IMR-90 (cell line): ENCODE data around the gene ZNF23.

Experiments
- CTCF ChIP-seq: conservative IDR thresholded peaks from 2 replicates; pipeline ENCODE4 v1.5.1; 2012; ENCODE audit warnings: mild to moderate bottlenecking, low read depth, low read length, improper control_type of control experiment
- ELK1 ChIP-seq: fragments of 150-350 bp; IDR thresholded peaks from 2 replicates; pipeline ENCODE4 v1.6.1; 2016; ENCODE audit warnings: low read depth, mild to moderate bottlenecking, low read length, moderate library complexity, borderline replicate concordance
- MAFK ChIP-seq: IDR thresholded peaks from 2 replicates; pipeline ENCODE4 v1.6.1; 2012; ENCODE audit warnings: low read depth, low read length, improper control_type of control experiment
- MAZ ChIP-seq: IDR thresholded peaks from 2 replicates; pipeline ENCODE4 v1.6.1; 2012; ENCODE audit warnings: low read depth, mild to moderate bottlenecking, low read length, improper control_type of control experiment, moderate library complexity, borderline replicate concordance
- MXI1 ChIP-seq: IDR thresholded peaks from 2 replicates; pipeline ENCODE4 v1.6.1; 2012; ENCODE audit warnings: low read depth, mild to moderate bottlenecking, low read length, moderate library complexity, borderline replicate concordance
- NFE2L2 ChIP-seq: fragments of 150-350 bp; IDR thresholded peaks from 2 replicates; pipeline ENCODE4 v1.6.1; 2016; ENCODE audit warnings: low read depth, mild to moderate bottlenecking, low read length
- POLR2A ChIP-seq: IDR thresholded peaks from 2 replicates; pipeline ENCODE4 v1.6.1; 2012; ENCODE audit warnings: mild to moderate bottlenecking, low read depth, low read length
- RAD21 ChIP-seq: IDR thresholded peaks from 2 replicates; pipeline ENCODE4 v1.6.1; 2012; ENCODE audit warnings: low read length, improper control_type of control experiment
- RCOR1 ChIP-seq: IDR thresholded peaks from 2 replicates; pipeline ENCODE4 v1.6.1; 2012; ENCODE audit warnings: mild to moderate bottlenecking, low read length, improper control_type of control experiment; ENCODE audit not compliant: insufficient replicate concordance
- RFX5 ChIP-seq: IDR thresholded peaks from 2 replicates; pipeline ENCODE4 v1.8.0; 2012; ENCODE audit warnings: low read depth, mild to moderate bottlenecking, low read length, moderate library complexity
- SMC3 ChIP-seq: fragments of 150-350 bp; IDR thresholded peaks from 2 replicates; pipeline ENCODE4 v1.6.1; 2016; ENCODE audit warnings: low read depth, mild to moderate bottlenecking, antibody characterized with exemption, low read length, moderate library complexity
- USF2 ChIP-seq: fragments of 150-350 bp; IDR thresholded peaks from 2 replicates; pipeline ENCODE4 v1.6.1; 2017; ENCODE audit warnings: mild to moderate bottlenecking, antibody characterized with exemption, low read length, low read depth

- no peak for TF ChIP-seq CTCF
- no peak for TF ChIP-seq MXI1
- TF ChIP-seq RAD21: no peak
- TF ChIP-seq SMC3: no peak
- no peak for TF ChIP-seq USF2
- TF ChIP-seq MAFK: no peak
- TF ChIP-seq POLR2A: no peak
- TF ChIP-seq RFX5: no peak
- no peak for TF ChIP-seq ELK1
- no peak for TF ChIP-seq RCOR1
- no peak for TF ChIP-seq NFE2L2
- no peak for TF ChIP-seq MAZ
Observed at GRCh38 chr16:71430744-71431143, 31.3 kb downstream of the ZNF23 start.
